ENCODE results near the gene POFUT2.
A peak's percentile ranks its signal among the peaks of the same experiment; 100 is the strongest.

Gene POFUT2

DNA sequence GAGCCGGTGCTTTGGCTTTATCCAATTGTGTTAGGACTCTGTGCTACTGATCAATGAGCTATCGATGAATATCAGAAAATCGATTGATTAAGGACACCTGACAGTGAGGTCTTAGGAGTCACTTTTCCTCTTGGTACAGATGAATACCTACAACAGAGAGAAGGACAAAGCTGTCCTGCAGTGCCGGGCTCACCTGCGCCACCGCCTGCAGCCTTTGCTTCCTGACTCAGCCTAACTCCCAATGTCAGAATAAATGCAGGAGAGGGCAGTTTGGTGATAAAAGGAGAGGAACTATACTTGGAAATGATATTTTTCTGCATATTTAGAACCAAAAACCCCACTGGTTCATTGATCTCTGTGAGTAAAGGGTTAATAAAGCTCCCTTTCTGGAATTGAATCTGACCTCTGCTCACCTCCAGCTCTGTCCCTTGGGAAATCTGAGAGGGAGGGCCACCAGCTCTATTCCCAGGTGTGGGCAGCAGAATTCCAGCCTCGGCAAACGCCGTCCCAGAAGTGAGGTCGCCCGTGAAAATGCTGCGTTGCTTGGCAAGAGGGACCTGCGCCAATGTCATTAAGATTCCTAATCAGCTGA lies 39.3 kb downstream of the POFUT2 start:
- DNase-seq (ENCODE audit: low spot score) = no peak

DNA sequence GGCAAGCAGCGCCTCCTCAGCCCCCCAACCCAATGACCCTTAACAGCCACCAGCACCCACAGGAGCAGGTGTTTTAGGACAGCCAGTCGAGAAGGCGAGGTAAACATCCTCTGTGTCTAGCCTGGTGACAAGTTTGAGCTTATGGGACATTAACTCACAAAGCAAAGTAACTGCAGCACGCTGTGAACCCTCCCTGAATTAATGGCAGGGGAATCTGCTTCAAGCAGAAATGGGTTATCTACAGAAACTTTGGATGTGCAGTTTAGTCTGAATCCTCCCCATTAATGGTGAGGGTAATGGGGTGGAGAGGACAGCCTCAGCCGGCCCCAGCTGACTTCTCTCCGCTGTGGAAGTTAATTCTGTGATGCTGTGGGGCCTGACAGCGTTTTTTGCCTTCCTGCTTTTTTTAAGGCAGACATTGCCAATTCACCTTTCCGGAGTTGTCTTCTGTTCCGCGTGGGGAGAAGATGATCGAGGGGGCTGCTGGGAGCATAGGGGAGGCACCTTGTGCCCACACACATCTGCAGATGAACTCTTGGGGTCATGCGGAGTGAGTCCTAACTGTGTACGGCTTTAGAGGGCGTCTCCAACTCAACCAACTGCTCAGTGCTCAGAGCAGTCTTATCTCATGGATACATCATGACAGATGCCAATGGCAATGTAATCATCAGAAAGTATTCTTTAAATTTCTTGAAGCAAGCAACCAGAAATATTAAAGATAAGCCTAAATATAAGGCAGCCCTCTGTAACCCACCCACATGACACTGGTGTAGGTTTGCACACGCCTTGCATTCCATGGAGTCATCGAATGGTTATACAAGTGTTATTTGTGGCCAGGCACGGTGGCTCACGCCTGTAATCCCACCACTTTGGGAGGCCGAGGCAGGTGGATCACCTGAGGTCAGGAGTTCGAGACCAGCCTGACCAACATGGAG lies 41.0 kb downstream of the POFUT2 start:
- DNase-seq (ENCODE audit: low spot score) = peak; percentile 2

GRCh38 chr21:45244799-45245340 lies 42.8 kb downstream of the POFUT2 start:
- DNase-seq (ENCODE audit: low spot score) = no peak

GRCh38 chr21:45243603-45244002 lies 44.1 kb downstream of the POFUT2 start:
- DNase-seq (ENCODE audit: low spot score) = no peak

DNA sequence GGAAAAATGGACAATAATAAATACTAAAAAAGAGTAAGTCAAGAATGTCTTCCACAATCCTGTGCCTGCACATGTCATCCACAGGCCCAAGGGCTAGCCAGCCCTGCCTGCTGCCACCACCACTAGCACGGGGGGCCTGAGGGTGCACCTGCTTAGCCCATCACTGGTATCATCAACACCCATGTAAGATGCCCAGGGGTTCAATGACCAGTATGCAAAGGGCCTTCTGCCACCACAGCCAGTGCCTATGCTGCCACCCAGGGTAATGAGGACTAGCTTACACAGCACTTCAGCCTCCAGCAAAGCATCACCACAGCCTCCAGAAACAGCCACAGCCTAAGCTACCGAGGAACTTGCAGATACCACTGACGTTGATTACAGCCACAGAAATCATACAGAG lies 46.3 kb downstream of the POFUT2 start:
- no peak for DNase-seq (ENCODE audit: low spot score)

GRCh38 chr21:45237401-45237800 lies 50.3 kb downstream of the POFUT2 start:
- no peak for DNase-seq (ENCODE audit: low spot score)

DNA sequence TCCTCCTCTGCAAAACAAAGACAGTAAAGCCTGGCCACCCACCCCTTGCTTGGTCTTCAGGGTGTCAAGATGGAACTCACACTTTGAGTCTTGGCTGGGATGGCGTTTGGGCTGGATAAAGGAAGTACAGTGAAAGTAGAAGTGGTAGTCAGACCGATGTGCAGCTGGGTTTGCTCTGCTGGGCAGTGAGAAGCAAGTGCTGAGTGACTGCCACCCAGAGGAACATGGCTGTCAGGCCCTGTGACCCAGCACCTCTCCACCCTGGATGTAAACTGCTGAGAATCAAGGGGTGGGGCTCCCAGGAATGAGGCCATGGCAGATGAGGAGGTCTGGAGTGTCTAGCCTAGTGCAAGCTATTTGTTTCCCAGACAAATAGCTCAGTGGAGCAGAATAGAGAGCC lies 51.2 kb downstream of the POFUT2 start:
- no peak for DNase-seq (ENCODE audit: low spot score)

- no peak for DNase-seq (ENCODE audit: low spot score)
Measured at GRCh38 chr21:45235488-45235887, 52.2 kb downstream of the POFUT2 start.

DNA sequence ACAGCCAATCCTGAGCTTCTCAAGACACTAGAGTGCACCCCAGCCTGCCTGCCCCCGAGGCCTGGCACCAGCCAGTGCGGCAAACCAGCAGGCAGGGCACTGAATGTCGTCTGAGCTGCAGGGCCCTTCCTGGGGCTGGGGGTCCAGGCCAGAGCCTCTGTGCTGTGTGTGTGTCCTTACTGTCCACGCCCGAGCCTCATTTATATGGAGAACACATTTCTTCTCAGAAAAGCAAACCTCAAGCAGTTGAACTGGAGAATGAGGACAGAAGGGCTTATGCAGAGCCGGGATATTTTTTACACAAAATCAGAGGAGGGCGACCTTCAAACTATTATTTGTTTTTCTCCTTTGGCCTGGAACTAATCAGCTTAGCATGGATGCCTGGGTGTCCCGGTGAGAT lies 52.7 kb downstream of the POFUT2 start:
- no peak for DNase-seq (ENCODE audit: low spot score)

- DNase-seq (ENCODE audit: low spot score) = no peak
Measured at GRCh38 chr21:45234127-45234526, 53.6 kb downstream of the POFUT2 start.

DNA sequence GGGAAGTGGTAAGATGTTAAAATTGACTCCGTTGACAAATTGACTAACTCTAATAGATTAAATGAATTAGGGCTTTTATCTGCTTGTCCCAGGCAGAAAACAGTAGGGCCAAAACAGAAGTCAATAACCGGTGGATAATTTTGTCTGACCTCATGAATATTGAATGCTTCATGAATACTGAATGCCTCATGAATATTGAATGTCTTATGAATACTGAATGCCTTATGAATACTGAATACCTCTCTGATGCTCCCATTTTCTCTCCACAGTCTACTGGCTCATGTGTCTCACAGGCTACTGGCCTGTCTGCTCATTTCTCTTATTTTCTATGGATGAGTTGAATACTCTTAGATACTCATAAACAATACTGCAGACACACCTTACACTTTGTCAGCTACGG lies 56.0 kb downstream of the POFUT2 start:
- no peak for DNase-seq (ENCODE audit: low spot score)

- no peak for DNase-seq (ENCODE audit: low spot score)
Measured at GRCh38 chr21:45228656-45229240, 58.9 kb downstream of the POFUT2 start.

- DNase-seq (ENCODE audit: low spot score) = peak; percentile 87
Measured at GRCh38 chr21:45228171-45228641, 59.5 kb downstream of the POFUT2 start.

- no peak for DNase-seq (ENCODE audit: low spot score)
Measured at GRCh38 chr21:45227735-45228134, 60.0 kb downstream of the POFUT2 start.

DNA sequence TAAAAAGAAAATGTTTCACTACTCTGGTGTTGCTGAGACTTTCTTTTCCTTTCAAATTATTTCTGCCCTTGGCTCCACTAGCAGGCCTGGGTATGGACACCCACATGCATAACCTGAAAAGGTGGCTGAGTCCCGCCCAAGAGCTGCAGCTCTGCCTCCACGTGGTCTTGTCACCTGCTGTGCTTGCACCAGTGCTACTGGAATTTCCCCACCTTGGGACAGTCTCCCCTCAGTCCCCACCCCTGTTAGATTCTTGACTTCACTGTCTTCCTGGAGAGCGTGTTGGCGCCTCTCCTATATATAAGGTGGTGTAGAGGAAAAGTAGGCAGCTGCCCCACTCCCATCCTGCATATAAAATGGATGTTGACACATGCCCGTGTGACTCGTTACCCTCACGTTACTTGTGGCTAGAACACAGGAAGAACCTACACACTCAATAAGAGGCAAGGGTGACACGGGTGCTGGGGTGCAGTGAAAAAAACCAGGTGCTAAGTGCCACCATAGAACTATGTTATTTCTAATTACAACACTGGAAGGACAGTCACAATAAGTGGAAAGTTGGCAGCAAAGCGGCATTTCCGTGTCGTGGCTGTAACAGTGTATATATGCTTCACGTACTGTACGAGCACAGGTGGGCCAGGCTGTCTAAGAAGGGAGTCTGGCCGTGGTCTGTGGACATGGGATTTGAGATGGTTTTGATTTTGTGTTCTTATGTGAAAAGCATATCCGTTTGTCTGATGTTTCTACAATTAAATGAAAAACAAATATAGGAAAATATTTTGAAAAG lies 61.0 kb downstream of the POFUT2 start:
- DNase-seq (ENCODE audit: low spot score) = no peak

- no peak for DNase-seq (ENCODE audit: low spot score)
Measured at GRCh38 chr21:45225741-45226327, 61.9 kb downstream of the POFUT2 start.

DNA sequence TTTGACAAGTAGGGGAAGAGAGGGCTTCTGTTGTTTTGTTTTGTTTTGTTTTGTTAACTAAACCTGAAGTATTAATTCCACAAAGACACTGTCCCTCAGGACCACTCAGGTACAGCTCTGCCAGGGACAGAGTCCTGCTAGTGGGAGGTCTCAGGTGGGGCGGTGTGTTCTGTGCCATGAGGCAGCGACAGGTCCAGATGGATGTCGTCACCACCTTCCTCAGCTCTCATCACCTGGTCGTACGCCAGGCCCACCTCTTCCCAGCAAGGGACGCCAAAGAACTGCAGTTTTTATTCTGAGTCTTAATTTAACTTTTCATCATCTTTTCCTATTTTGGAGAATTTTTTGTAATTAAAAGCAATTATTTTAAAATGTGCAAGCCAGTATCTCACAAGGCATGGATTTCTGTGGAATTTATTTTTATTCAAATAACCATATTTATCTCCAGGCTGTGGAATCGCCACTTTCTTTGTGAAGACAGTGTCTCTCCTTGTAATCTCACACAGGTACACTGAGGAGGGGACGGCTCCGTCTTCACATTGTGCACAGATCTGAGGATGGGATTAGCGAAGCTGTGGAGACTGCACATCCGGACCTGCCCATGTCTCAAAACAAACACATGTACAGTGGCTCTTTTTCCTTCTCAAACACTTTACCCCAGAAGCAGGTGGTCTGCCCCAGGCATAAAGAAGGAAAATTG lies 62.5 kb downstream of the POFUT2 start:
- DNase-seq (ENCODE audit: low spot score) = no peak

- DNase-seq (ENCODE audit: low spot score) = no peak
Measured at GRCh38 chr21:45224189-45224938, 63.3 kb downstream of the POFUT2 start.

GRCh38 chr21:45223236-45224185 lies 64.2 kb downstream of the POFUT2 start:
- DNase-seq (ENCODE audit: low spot score) = no peak
